Epithelial cell of proximal tubule (primary cell): ENCODE data around the gene MALRD1. TPM values are rescaled to one million over a fixed set of nuclear protein-coding genes. Genes with fewer than 3 reads are reported as not detected.

Experiments used
- DNase-seq: peaks from one replicate; pipeline ENCODE4 v3.0.0-alpha.2; 2011; ENCODE audit warnings: low read depth
- H3K4me3 ChIP-seq: 2 replicates; pipeline ENCODE4 v1.5.1; 2011; ENCODE audit warnings: low read depth, mild to moderate bottlenecking, low read length
- CTCF ChIP-seq: conservative IDR thresholded peaks from 2 replicates; pipeline ENCODE4 v1.5.1; 2012; ENCODE audit warnings: low read depth, mild to moderate bottlenecking, low read length
- total RNA-seq: library from RNA; depleted of rRNA; stranded (reverse); fragments of >200 nt; gene quantifications from 2 replicates; pipeline ENCODE4 v1.2.3, GENCODE V29; 2015

Gene MALRD1
- total RNA-seq: 0.06 TPM in 1 of 2 replicates, not detected in the other

- DNase-seq: no peak
- TF ChIP-seq CTCF: no peak
- H3K4me3 ChIP-seq: no peak within 1 kb of the TSS
Measured at GRCh38 chr10:19048489-19048888, at the start of gene MALRD1. MALRD1 (plus strand) TSS chr10:19048801; CDS start chr10:19048939, 138 bp downstream.

- no peak for TF ChIP-seq CTCF
- no peak for DNase-seq
- H3K4me3 ChIP-seq: no peak overlapping the region
Measured at GRCh38 chr10:19003341-19003740, 45.3 kb upstream of the MALRD1 start.

GRCh38 chr10:19012111-19012510 lies 36.5 kb upstream of the MALRD1 start:
- no peak for TF ChIP-seq CTCF

GRCh38 chr10:19014034-19014433 lies 34.6 kb upstream of the MALRD1 start:
- H3K4me3 ChIP-seq: no peak overlapping the region
- DNase-seq: no peak
- no peak for TF ChIP-seq CTCF

More at GRCh38 chr10:19012111-19012510, 36.5 kb upstream of the MALRD1 start:
- no peak overlapping the region for H3K4me3 ChIP-seq
- DNase-seq: no peak

DNA sequence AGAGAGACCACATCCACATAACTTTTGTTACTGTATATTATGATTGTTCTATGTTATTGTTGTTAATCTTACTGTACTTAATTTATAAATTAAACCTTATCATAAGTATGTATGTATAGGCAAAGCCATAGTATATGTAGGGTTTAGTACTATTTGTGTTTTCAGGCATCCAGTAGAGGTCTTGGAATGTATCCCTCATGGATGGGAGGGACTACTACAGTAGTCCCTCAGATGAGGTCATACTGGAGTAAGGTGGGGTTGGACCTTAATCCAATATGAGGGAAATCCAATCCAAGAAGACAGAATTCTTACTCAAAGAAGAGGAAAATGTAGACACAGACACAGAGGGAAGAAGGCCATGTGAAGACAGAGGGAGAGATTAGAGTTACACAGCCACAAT lies 34.1 kb upstream of the MALRD1 start:
- TF ChIP-seq CTCF: no peak
- DNase-seq: no peak
- H3K4me3 ChIP-seq: no peak overlapping the region

DNA sequence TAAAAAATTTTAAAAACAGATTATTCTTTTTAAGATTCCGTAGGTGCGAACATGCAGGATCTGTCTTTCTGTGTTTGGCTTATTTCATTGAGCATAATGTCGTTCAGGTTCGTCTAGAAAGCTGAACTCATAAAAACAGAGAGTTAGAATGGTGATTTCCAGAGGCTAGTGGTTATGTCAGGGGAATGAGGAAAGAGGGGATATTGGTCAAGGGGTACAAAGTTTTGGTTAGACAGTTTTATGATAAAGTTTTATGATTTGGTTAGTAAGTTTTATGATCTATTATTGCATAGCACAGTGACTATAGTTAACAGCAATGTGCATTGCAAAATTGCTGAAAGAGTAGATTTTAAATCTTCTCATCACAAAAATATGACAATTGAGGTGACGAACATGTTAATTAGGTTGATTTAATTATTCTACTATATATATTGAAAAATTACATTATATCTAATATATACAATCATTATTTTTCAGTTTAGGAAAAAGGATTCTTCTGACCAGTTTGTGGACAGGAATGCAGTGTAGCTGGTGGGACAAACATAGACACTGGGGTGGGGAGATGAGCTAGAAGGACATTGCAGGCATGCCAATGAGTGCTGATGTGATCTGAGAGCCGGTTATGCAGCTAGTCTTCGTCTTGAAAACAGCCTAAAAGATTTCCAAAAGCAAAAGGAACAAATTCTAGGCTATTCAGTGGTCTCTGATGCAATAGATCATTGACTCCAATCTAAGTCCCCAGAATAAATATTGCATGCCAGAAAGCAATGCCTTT lies 31.3 kb upstream of the MALRD1 start:
- no peak for TF ChIP-seq CTCF
- H3K4me3 ChIP-seq: no peak overlapping the region

GRCh38 chr10:19021162-19021561 lies 27.4 kb upstream of the MALRD1 start:
- no peak for TF ChIP-seq CTCF
- no peak for DNase-seq
- H3K4me3 ChIP-seq: no peak overlapping the region

More for the DNA sequence above, 31.3 kb upstream of the MALRD1 start:
- DNase-seq: no peak
